A673 (cell line): ENCODE measurements around the gene SFXN5. TPM values are rescaled to one million over a fixed set of nuclear protein-coding genes. Genes with fewer than 3 reads are reported as not detected.

Experiments used
- BruUV-seq: library from RNA; stranded (reverse); fragments of 400-500 nt; replicated peaks from 2 replicates; lab custom pipeline; 2021; lab: Mats Ljungman, UMichigan
- CTCF ChIA-PET: fragments of 300-600 bp; sonication (Branson Sonifier 250); formaldehyde crosslinking; loops from one replicate; lab custom pipeline; 2022; ENCODE audit warnings: antibody characterized with exemption; lab: Charles Lee
- POLR2A ChIA-PET: fragments of 300-600 bp; sonication (Branson Sonifier 250); formaldehyde crosslinking; loops from one replicate; lab custom pipeline; 2022; ENCODE audit warnings: antibody characterized with exemption; ENCODE audit not compliant: low non-redundant PET; lab: Charles Lee
- DNase-seq: peaks from one replicate; pipeline ENCODE4 v3.0.0-alpha.2; 2015; ENCODE audit warnings: low spot score
- H3K27ac ChIP-seq: fragments of 200-600 bp; sonication (generic); 2 replicates; pipeline ENCODE4 v1.5.1; 2016; ENCODE audit warnings: mixed run types, low read depth, mild to moderate bottlenecking, mixed read lengths, antibody characterized with exemption, low read length; ENCODE audit not compliant: poor library complexity, severe bottlenecking
- H3K27me3 ChIP-seq: fragments of 200-600 bp; sonication (generic); replicated peaks from 2 replicates; pipeline ENCODE4 v1.6.1; 2017; ENCODE audit warnings: mixed run types, low read depth, mild to moderate bottlenecking, mixed read lengths, antibody characterized with exemption, low read length; ENCODE audit not compliant: insufficient read depth, poor library complexity
- H3K36me3 ChIP-seq: fragments of 200-600 bp; sonication (generic); 2 replicates; pipeline ENCODE4 v1.6.1; 2016; ENCODE audit warnings: mixed run types, mild to moderate bottlenecking, mixed read lengths, antibody characterized with exemption, low read length; ENCODE audit not compliant: insufficient read depth, poor library complexity, severe bottlenecking
- H3K4me1 ChIP-seq: fragments of 200-600 bp; sonication (generic); 2 replicates; pipeline ENCODE4 v1.6.1; 2017; ENCODE audit warnings: mixed run types, mild to moderate bottlenecking, mixed read lengths, antibody characterized with exemption, low read length; ENCODE audit not compliant: insufficient read depth, poor library complexity, severe bottlenecking
- H3K4me3 ChIP-seq: fragments of 200-600 bp; sonication (generic); 2 replicates; pipeline ENCODE4 v1.5.1; 2016; ENCODE audit warnings: low read depth, mixed run types, mild to moderate bottlenecking, mixed read lengths, low read length; ENCODE audit not compliant: poor library complexity, severe bottlenecking
- H3K9me3 ChIP-seq: fragments of 200-600 bp; sonication (generic); 2 replicates; pipeline ENCODE4 v1.6.1; 2016; ENCODE audit warnings: mixed run types, low read depth, mild to moderate bottlenecking, mixed read lengths, antibody characterized with exemption, low read length; ENCODE audit not compliant: poor library complexity, severe bottlenecking
- CTCF ChIP-seq: fragments of 300-800, 200-600 bp; sonication (generic); conservative IDR thresholded peaks from 2 replicates; pipeline ENCODE4 v1.5.1; 2017; ENCODE audit warnings: low read depth, mild to moderate bottlenecking, antibody characterized with exemption, low read length, moderate library complexity, mixed read lengths
- EZH2 ChIP-seq: fragments of 200-600 bp; sonication (generic); IDR thresholded peaks from 2 replicates; pipeline ENCODE4 v1.6.1; 2017; ENCODE audit warnings: borderline replicate concordance, low read depth, mild to moderate bottlenecking, mixed read lengths, antibody characterized with exemption, low read length; ENCODE audit not compliant: poor library complexity, severe bottlenecking
- intact Hi-C: fragments of 100-400 bp; cut with micrococcal nuclease; formaldehyde crosslinking; loops from one replicate; pipeline ENCODE4 v1.10.0; 2022; ENCODE audit not compliant: unreplicated experiment
- total RNA-seq: library from RNA; stranded (reverse); gene quantifications from 2 replicates; pipeline ENCODE4 v1.2.3, GENCODE V29; 2021

The SFXN5 gene
- total RNA-seq, 1 experiment from 2014 or later = 23.1 TPM

- Histone ChIP-seq H3K4me3 (no peak overlapping the region), H3K4me1 (no peaks in the 10 kb centered on the region)
These were observed 57.6 kb downstream of the SFXN5 start for GRCh38 chr2:73013936-73014335.

GRCh38 chr2:73009177-73009839 is 62.2 kb downstream of the SFXN5 start:
- no peaks in the 10 kb centered on the region for H3K9me3 ChIP-seq
- no TSS peak for BruUV-seq
- POLR2A ChIA-PET = no interaction called here
- intact Hi-C loops = no loop called here
- CTCF ChIA-PET = no interaction called here
- no peak overlapping the region for H3K4me3 ChIP-seq
- TF ChIP-seq EZH2 (no peak), CTCF (no peak)
- H3K27ac ChIP-seq = no peak overlapping the region
- H3K4me1 ChIP-seq = no peaks in the 10 kb centered on the region
- DNase-seq = no peak
- H3K36me3 ChIP-seq = no peaks in the 10 kb centered on the region
- no peaks in the 10 kb centered on the region for H3K27me3 ChIP-seq

More at GRCh38 chr2:73013936-73014335, 57.6 kb downstream of the SFXN5 start:
- no peaks in the 10 kb centered on the region for H3K27me3 ChIP-seq
- no peaks in the 10 kb centered on the region for H3K9me3 ChIP-seq
- peak; percentile 16 for DNase-seq
- no peaks in the 10 kb centered on the region for H3K36me3 ChIP-seq
- POLR2A ChIA-PET = no interaction called here
- TF ChIP-seq CTCF = no peak
- no peak for TF ChIP-seq EZH2
- no TSS peak for BruUV-seq
- CTCF ChIA-PET = no interaction called here
- H3K27ac ChIP-seq = no peak overlapping the region
- intact Hi-C loops = no loop called here

GRCh38 chr2:73008766-73009135 is 62.8 kb downstream of the SFXN5 start:
- POLR2A ChIA-PET = no interaction called here
- intact Hi-C loops = no loop called here
- TF ChIP-seq CTCF = no peak
- no peak for TF ChIP-seq EZH2
- CTCF ChIA-PET = no interaction called here
- no peak overlapping the region for H3K4me3 ChIP-seq
- no peaks in the 10 kb centered on the region for H3K36me3 ChIP-seq
- no peak overlapping the region for H3K27ac ChIP-seq
- no TSS peak for BruUV-seq
- H3K27me3 ChIP-seq = no peaks in the 10 kb centered on the region
- H3K4me1 ChIP-seq = no peaks in the 10 kb centered on the region
- no peak for DNase-seq
- H3K9me3 ChIP-seq = no peaks in the 10 kb centered on the region
